Bronchial epithelial cell (primary cell): ENCODE measurements around the gene CFAP410. TPM values are rescaled to one million over a fixed set of nuclear protein-coding genes. Genes with fewer than 3 reads are reported as not detected.
"Not testable (repeated sequence)": the region's sequence is repeated elsewhere in the genome, so short reads cannot be mapped to it uniquely, and the experiment has no call there.

ENCODE experiments used
- DNase-seq: peaks from one replicate; pipeline ENCODE4 v3.0.0-alpha.2; 2010; ENCODE audit warnings: low read depth
- FAIRE-seq: peaks from 2 replicates; lab custom pipeline; 2011; peaks lifted over from hg19 to GRCh38; lab: Jason Lieb, UNC
- H3K27me3 ChIP-seq: 2 replicates; pipeline ENCODE4 v1.5.1; 2011; ENCODE audit warnings: low read length; ENCODE audit not compliant: control insufficient read depth, insufficient read depth
- H3K36me3 ChIP-seq: 2 replicates; pipeline ENCODE4 v1.5.1; 2011; ENCODE audit warnings: low read length; ENCODE audit not compliant: control insufficient read depth, insufficient read depth
- H3K4me3 ChIP-seq: 2 replicates; pipeline ENCODE4 v1.5.1; 2011; ENCODE audit warnings: mild to moderate bottlenecking, low read depth, low read length, control low read depth
- CTCF ChIP-seq: IDR thresholded peaks from 2 replicates; pipeline ENCODE4 v1.5.1; 2011; ENCODE audit warnings: mild to moderate bottlenecking, moderate library complexity, low read length, control low read depth, inconsistent platforms; ENCODE audit not compliant: insufficient read depth, severe bottlenecking
- total RNA-seq: library from RNA; depleted of rRNA; stranded (reverse); fragments of >200 nt; gene quantifications from 2 replicates; pipeline ENCODE4 v1.2.1, GENCODE V29; 2014

Gene CFAP410
- total RNA-seq, 1 donor from 2014 or later, result 6.1 TPM

GRCh38 chr21:44304011-44304616, 35.1 kb downstream of the CFAP410 start:
- Histone ChIP-seq H3K36me3 (peaks cover 10% of the 10 kb centered on the region), H3K27me3 (no peaks in the 10 kb centered on the region), H3K4me3 (no peak overlapping the region)
- DNase-seq (no peak), FAIRE-seq (no peak)
- TF ChIP-seq CTCF, result no peak

GRCh38 chr21:44303490-44303981, 35.7 kb downstream of the CFAP410 start:
- DNase-seq (no peak), FAIRE-seq (no peak)
- peaks cover 10% of the 10 kb centered on the region for H3K36me3 ChIP-seq
- H3K27me3 ChIP-seq, result no peaks in the 10 kb centered on the region
- no peak overlapping the region for H3K4me3 ChIP-seq
- no peak for TF ChIP-seq CTCF

GRCh38 chr21:44302573-44303401, 36.4 kb downstream of the CFAP410 start:
- TF ChIP-seq CTCF, result peak; percentile 43
- H3K36me3 ChIP-seq, H3K27me3 ChIP-seq, FAIRE-seq, H3K4me3 ChIP-seq: not testable (repeated sequence)
- peak; percentile 47 for DNase-seq

- Histone ChIP-seq H3K36me3 (peaks cover 4% of the 10 kb centered on the region), H3K27me3 (no peaks in the 10 kb centered on the region), H3K4me3 (no peak overlapping the region)
- DNase-seq (no peak), FAIRE-seq (no peak)
- peak; percentile 36 for TF ChIP-seq CTCF
Observed at GRCh38 chr21:44301961-44302406, 37.2 kb downstream of the CFAP410 start.

GRCh38 chr21:44301141-44301540, 38.0 kb downstream of the CFAP410 start:
- no peak for FAIRE-seq

More at GRCh38 chr21:44301141-44301540, 38.0 kb downstream of the CFAP410 start:
- Histone ChIP-seq H3K36me3 (peaks cover under 1% of the 10 kb centered on the region), H3K27me3 (no peaks in the 10 kb centered on the region), H3K4me3 (peak overlapping the region; percentile 81)
- DNase-seq, result no peak
- TF ChIP-seq CTCF, result no peak
